Measurements from ENCODE around the gene OVAAL. TPM values are rescaled to one million over a fixed set of nuclear protein-coding genes. Genes with fewer than 3 reads are reported as not detected.
"Not testable (repeated sequence)": the region's sequence is repeated elsewhere in the genome, so short reads cannot be mapped to it uniquely, and the experiment has no call there.

Gene OVAAL
- total RNA-seq, 1 experiment from 2014 or later, result not detected

DNA sequence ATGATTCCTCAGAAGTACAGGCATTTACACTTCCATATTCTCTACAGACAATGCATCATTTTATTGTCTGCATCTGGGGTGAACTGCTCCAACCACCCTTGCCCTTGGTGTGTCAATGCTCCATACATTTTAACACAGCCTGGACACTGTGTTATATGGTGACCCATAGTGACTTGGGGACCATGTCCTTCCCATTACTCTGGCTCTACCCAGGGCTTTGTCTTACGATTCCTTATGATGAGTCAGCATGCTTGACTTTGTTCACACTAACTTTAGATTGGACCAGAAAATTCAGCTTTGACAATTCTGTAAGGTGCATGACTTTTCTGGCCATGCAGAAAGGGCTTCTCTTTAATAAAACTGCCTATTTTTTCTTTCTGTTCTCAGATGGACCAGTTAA is 6.8 kb upstream of the OVAAL start:
- Mint-ChIP-seq H3K9me3 (ENCODE audit: unreplicated experiment) (no peaks in the 10 kb centered on the region), H3K27me3 (ENCODE audit: insufficient read depth, unreplicated experiment) (no peaks in the 10 kb centered on the region), H3K27ac (ENCODE audit: unreplicated experiment) (no peak overlapping the region), H3K4me3 (ENCODE audit: unreplicated experiment) (no peak overlapping the region), H3K4me1 (ENCODE audit: low read depth, unreplicated experiment) (no peaks in the 10 kb centered on the region), H3K36me3 (ENCODE audit: insufficient read depth, unreplicated experiment) (no peaks in the 10 kb centered on the region)
- no peak for TF ChIP-seq CTCF (IDR thresholded peaks at IDR 0.05; ENCODE audit: insufficient read depth in 1 of 2, low read depth in 1 of 2, low read length in 1 of 2, severe bottlenecking in 1 of 2, unreplicated experiment in 1 of 2)
- no TSS peak for BruUV-seq (replicated peaks)
- H3K27me3 ChIP-seq (replicated peaks; ENCODE audit: control insufficient read depth, insufficient read depth, low read length), result no peaks in the 10 kb centered on the region
- no peak for DNase-seq
- ChIA-PET CTCF (no interaction called here), POLR2A (no interaction called here)
- no peaks in the 10 kb centered on the region for H3K36me3 ChIP-seq (ENCODE audit: control insufficient read depth, insufficient read depth, low read length)
- 0 out of 2 replicates have a peak, but pooled peaks cover 6% of the 10 kb centered on the region for H3K4me1 ChIP-seq
- H3K9me3 ChIP-seq, result no peaks in the 10 kb centered on the region
- intact Hi-C loops (cut with micrococcal nuclease; ENCODE audit: unreplicated experiment), result no loop called here
- H3K4me3 ChIP-seq (ENCODE audit: low read depth, low read length), result no peak overlapping the region

GRCh38 chr1:180553046-180553445 is 5.7 kb upstream of the OVAAL start:
- H3K9me3 ChIP-seq; H3K4me1 Mint-ChIP-seq (ENCODE audit: low read depth, unreplicated experiment); H3K36me3 Mint-ChIP-seq (ENCODE audit: insufficient read depth, unreplicated experiment); H3K27me3 Mint-ChIP-seq (ENCODE audit: insufficient read depth, unreplicated experiment); DNase-seq; H3K9me3 Mint-ChIP-seq (ENCODE audit: unreplicated experiment); H3K27ac Mint-ChIP-seq (ENCODE audit: unreplicated experiment); H3K27me3 ChIP-seq (replicated peaks; ENCODE audit: control insufficient read depth, insufficient read depth, low read length); H3K4me1 ChIP-seq; intact Hi-C loops (cut with micrococcal nuclease; ENCODE audit: unreplicated experiment); CTCF ChIA-PET; H3K36me3 ChIP-seq (ENCODE audit: control insufficient read depth, insufficient read depth, low read length); POLR2A ChIA-PET; H3K4me3 ChIP-seq (ENCODE audit: low read depth, low read length); H3K4me3 Mint-ChIP-seq (ENCODE audit: unreplicated experiment); BruUV-seq (replicated peaks): not testable (repeated sequence)

DNA sequence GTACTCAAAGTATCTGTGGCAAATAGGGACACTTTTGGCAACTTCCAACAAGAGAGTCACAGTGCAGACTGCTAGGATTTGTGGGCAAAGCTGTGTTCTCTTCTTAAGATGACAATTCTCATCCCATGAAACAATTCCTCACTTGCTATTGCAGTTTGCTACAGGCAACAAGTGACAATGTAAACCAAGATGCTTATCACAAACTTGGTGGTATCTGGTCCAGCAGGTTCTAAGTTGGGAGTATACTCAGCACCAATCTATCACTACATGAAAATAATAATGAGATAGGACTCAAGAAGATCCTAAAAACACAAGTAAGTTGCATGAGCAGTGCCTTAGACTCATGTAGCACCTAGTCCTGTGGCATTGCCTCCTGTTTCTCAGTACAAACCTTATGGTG is 3.4 kb upstream of the OVAAL start:
- Mint-ChIP-seq H3K36me3 (ENCODE audit: insufficient read depth, unreplicated experiment) (peaks cover 6% of the 10 kb centered on the region), H3K27ac (ENCODE audit: unreplicated experiment) (no peak overlapping the region), H3K9me3 (ENCODE audit: unreplicated experiment) (no peaks in the 10 kb centered on the region), H3K4me3 (ENCODE audit: unreplicated experiment) (no peak overlapping the region), H3K4me1 (ENCODE audit: low read depth, unreplicated experiment) (peaks cover 6% of the 10 kb centered on the region), H3K27me3 (ENCODE audit: insufficient read depth, unreplicated experiment) (no peaks in the 10 kb centered on the region)
- peaks cover 4% of the 10 kb centered on the region; the same call in 1 of the 2 replicates for H3K9me3 ChIP-seq
- intact Hi-C loops (cut with micrococcal nuclease; ENCODE audit: unreplicated experiment), result no loop called here
- ChIA-PET POLR2A (no interaction called here), CTCF (no interaction called here)
- BruUV-seq (replicated peaks), result no TSS peak
- H3K27me3 ChIP-seq (replicated peaks; ENCODE audit: control insufficient read depth, insufficient read depth, low read length), result no peaks in the 10 kb centered on the region
- DNase-seq, result no peak
- H3K36me3 ChIP-seq (ENCODE audit: control insufficient read depth, insufficient read depth, low read length), result no peaks in the 10 kb centered on the region
- no peak for TF ChIP-seq CTCF (IDR thresholded peaks at IDR 0.05; ENCODE audit: insufficient read depth in 1 of 2, low read depth in 1 of 2, low read length in 1 of 2, severe bottlenecking in 1 of 2, unreplicated experiment in 1 of 2)
- no peak overlapping the region for H3K4me3 ChIP-seq (ENCODE audit: low read depth, low read length)
- peaks cover 12% of the 10 kb centered on the region for H3K4me1 ChIP-seq
